ENCODE data around the gene TMEM231. TPM values are rescaled to one million over a fixed set of nuclear protein-coding genes. Genes with fewer than 3 reads are reported as not detected.
"Not testable (repeated sequence)": the region's sequence is repeated elsewhere in the genome, so short reads cannot be mapped to it uniquely, and the experiment has no call there.

Gene TMEM231
- total RNA-seq, 4 donors from 2014 or later: 0.76 to 2.3 (median 1.7) TPM

DNA sequence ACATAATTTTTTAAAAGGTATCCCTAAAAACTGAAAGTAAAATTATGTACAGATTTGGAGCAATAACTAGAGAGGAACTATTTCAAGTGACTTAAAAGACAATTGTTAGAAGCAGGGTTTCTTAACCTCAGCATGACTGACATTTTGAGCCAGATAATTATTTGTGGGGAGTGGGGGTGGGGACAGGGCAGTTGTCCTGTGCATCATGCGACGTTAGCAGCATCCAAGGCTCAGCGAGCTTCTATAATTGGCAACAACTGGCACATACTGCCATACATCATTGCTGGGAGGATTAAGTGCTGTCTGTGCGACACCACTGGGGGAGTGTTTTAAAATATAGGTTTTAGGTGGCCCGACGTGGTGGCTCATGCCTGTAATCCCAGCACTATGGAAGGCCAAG, 37.3 kb upstream of the TMEM231 start:
- intact Hi-C loops (cut with DNase I; ENCODE audit: low total_unique reads): no loop called here

DNA sequence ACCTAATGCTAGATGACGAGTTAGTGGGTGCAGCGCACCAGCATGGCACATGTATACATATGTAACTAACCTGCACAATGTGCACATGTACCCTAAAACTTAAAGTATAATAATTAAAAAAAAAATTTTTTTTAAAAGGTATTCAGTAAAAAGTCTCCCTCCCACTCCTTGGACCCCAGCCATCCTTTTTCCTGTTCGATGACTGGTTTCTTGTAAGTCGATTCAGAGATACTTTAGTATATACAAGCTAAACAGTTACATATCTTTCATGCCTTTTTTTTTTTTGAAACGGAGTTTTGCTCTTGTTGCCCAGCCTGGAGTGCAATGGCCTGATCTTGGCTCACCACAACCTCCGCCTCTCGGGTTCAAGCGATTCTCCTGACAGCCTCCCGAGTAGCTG, 35.9 kb upstream of the TMEM231 start:
- H3K27me3 ChIP-seq; in situ Hi-C loops (cut with MboI; ENCODE audit: low sequenced_read_pairs in 4 of 4); DNase-seq; H3K9me3 ChIP-seq; H3K36me3 ChIP-seq; H3K4me3 ChIP-seq; ATAC-seq; intact Hi-C loops (cut with DNase I; ENCODE audit: low total_unique reads): not testable (repeated sequence)
- Histone ChIP-seq H3K27ac (peak overlapping the region in 1 of 4 donors; percentile 0), H3K4me1 (peaks cover 12 to 31% of the 10 kb centered on the region in 2 donors)

More for the DNA sequence above, 37.3 kb upstream of the TMEM231 start:
- peak overlapping the region; percentile 43 to 63 (median 60) for H3K27ac ChIP-seq
- H3K4me3 ChIP-seq: no peak overlapping the region
- TF ChIP-seq, protein P1, sequence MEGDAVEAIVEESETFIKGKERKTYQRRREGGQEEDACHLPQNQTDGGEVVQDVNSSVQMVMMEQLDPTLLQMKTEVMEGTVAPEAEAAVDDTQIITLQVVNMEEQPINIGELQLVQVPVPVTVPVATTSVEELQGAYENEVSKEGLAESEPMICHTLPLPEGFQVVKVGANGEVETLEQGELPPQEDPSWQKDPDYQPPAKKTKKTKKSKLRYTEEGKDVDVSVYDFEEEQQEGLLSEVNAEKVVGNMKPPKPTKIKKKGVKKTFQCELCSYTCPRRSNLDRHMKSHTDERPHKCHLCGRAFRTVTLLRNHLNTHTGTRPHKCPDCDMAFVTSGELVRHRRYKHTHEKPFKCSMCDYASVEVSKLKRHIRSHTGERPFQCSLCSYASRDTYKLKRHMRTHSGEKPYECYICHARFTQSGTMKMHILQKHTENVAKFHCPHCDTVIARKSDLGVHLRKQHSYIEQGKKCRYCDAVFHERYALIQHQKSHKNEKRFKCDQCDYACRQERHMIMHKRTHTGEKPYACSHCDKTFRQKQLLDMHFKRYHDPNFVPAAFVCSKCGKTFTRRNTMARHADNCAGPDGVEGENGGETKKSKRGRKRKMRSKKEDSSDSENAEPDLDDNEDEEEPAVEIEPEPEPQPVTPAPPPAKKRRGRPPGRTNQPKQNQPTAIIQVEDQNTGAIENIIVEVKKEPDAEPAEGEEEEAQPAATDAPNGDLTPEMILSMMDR (IDR thresholded peaks at IDR 0.05 in 4 of 5, conservative IDR thresholded peaks at IDR 0.05 in 1 of 5): no peak
- no peak for TF ChIP-seq POLR2A (IDR thresholded peaks at IDR 0.05)
- in situ Hi-C loops (cut with MboI; ENCODE audit: low sequenced_read_pairs in 4 of 4): no loop called here
- no peaks in the 10 kb centered on the region for H3K27me3 ChIP-seq
- peaks cover 12 to 31% of the 10 kb centered on the region in 2 donors for H3K4me1 ChIP-seq
- peaks cover 0 to 14% of the 10 kb centered on the region in 2 donors for H3K36me3 ChIP-seq
- peak; percentile 57 to 65 for ATAC-seq
- no peak for DNase-seq
- no peaks in the 10 kb centered on the region for H3K9me3 ChIP-seq

DNA sequence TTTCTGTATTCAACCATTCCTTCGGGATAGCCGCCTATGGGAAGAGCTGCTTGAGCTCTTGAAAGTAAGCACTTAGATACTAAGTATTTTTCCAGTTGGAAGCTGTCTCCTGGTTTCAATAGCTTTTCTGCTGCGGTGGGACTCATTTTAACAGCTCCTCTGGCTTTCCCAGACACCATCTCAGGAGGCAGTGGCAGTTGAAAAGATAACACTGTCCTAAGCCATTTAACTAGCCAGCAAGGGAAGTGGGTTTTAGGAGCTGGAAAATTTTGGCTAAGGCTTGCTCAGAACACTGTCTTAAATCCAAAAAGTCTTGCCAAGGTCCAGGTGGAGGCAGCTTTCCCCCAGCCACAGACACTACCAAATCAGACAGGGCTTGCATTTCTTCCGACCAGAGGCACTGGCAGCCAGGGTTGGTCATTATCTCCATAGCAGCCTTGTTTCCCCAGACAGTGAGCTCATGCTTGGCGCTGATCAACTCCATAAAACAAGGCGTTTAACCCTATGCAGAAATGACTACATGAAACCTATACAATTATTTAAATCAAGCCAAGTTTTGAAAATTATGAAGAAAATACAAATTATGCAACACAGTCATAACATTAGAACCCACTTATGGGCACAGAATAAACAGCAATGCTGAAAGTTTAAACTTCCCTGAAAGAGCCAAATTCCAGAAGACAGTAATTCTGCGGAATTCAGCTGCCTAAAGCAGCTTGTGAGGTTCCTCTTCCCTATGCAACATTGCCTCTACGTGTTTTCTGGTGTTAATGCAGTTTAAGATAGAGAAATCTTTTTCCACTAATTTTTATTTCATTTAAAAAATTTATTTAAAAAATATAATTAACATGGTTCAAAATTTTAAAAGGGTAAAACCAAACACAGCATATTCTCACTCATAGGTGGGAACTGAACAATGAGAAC, 35.1 kb upstream of the TMEM231 start:
- no peaks in the 10 kb centered on the region for H3K27me3 ChIP-seq
- no peaks in the 10 kb centered on the region for H3K36me3 ChIP-seq
- no peak for TF ChIP-seq POLR2A (IDR thresholded peaks at IDR 0.05)
- TF ChIP-seq, protein P1 (IDR thresholded peaks at IDR 0.05 in 4 of 5, conservative IDR thresholded peaks at IDR 0.05 in 1 of 5): peak in 1 of 5 experiments; percentile 4
- in situ Hi-C loops (cut with MboI; ENCODE audit: low sequenced_read_pairs in 4 of 4): no loop called here
- peak overlapping the region; percentile 63 to 68 (median 65) for H3K27ac ChIP-seq
- peak; percentile 43 to 54 for ATAC-seq
- H3K4me1 ChIP-seq: peaks cover 12 to 31% of the 10 kb centered on the region in 2 donors
- no peaks in the 10 kb centered on the region for H3K9me3 ChIP-seq
- intact Hi-C loops (cut with DNase I; ENCODE audit: low total_unique reads): no loop called here
- no peak overlapping the region for H3K4me3 ChIP-seq
- peak; percentile 7 to 22 for DNase-seq

DNA sequence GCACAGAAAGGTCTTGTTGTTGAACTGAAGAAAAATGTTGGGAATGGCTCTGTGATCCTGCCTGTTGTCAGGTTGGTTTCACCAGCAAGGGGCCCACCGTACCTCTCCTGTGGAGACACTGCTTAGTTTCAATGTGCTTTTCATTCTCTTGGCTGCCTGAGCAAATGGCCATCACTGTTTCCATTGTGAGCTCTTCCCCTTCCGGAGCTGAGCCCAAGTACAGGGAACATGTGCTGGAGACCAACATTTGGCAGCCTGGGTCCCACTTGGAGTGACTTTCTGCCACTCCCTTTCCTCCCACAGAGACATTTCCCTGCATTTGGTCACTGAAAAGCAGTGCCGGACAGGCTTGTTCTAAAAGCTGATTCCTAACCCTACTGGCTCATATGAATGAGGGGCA, 33.3 kb upstream of the TMEM231 start:
- in situ Hi-C loops (cut with MboI; ENCODE audit: low sequenced_read_pairs in 4 of 4) (no loop called here), intact Hi-C loops (cut with DNase I; ENCODE audit: low total_unique reads) (no loop called here)
- Histone ChIP-seq H3K4me3 (no peak overlapping the region), H3K4me1 (peaks cover 12 to 31% of the 10 kb centered on the region in 2 donors), H3K36me3 (no peaks in the 10 kb centered on the region), H3K27ac (peak overlapping the region; percentile 54 to 66 (median 64)), H3K9me3 (no peaks in the 10 kb centered on the region), H3K27me3 (no peaks in the 10 kb centered on the region)
- TF ChIP-seq, protein P1 (IDR thresholded peaks at IDR 0.05 in 4 of 5, conservative IDR thresholded peaks at IDR 0.05 in 1 of 5): no peak
- no peak for TF ChIP-seq POLR2A (IDR thresholded peaks at IDR 0.05)
- ATAC-seq: peak in 1 of 2 donors; percentile 32
- no peak for DNase-seq

DNA sequence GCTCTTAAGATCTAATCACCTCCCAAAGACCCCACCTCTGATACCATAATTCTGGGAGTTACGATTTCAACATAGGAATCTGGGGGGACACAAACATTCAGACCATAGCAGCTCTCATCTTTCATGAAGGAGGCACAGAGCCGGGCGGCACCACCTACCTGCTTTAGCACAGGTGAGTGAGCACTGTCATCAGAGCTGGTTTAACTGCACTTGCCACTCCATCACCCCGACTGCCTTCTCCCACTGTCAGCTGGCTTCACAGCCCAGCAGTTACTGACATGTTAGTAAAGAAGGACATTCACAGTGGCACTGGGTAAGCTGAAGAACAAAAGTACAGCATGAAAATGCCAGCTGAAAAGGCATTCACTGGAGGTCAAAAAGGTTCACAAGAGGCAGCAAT, 32.7 kb upstream of the TMEM231 start:
- Histone ChIP-seq H3K27ac (peak overlapping the region; percentile 54 to 66 (median 64)), H3K27me3 (no peaks in the 10 kb centered on the region), H3K4me3 (no peak overlapping the region), H3K4me1 (peaks cover 12 to 29% of the 10 kb centered on the region in 2 donors), H3K36me3 (no peaks in the 10 kb centered on the region), H3K9me3 (no peaks in the 10 kb centered on the region)
- in situ Hi-C loops (cut with MboI; ENCODE audit: low sequenced_read_pairs in 4 of 4): no loop called here
- intact Hi-C loops (cut with DNase I; ENCODE audit: low total_unique reads): no loop called here
- ATAC-seq (no peak), DNase-seq (no peak)
- TF ChIP-seq, protein P1 (IDR thresholded peaks at IDR 0.05 in 4 of 5, conservative IDR thresholded peaks at IDR 0.05 in 1 of 5): no peak
- no peak for TF ChIP-seq POLR2A (IDR thresholded peaks at IDR 0.05)
